WTC11 (cell line): ENCODE data around the gene EIF4G1. TPM values are rescaled to one million over a fixed set of nuclear protein-coding genes. Genes with fewer than 3 reads are reported as not detected.

Experiments
- ATAC-seq: fragments of 200-7000 bp; cut with Tn5 transposase; 2 replicates; pipeline ENCODE4 v1.10.0; 2021; ENCODE audit warnings: mild to moderate bottlenecking, moderate library complexity
- CTCF ChIA-PET: fragments of 300-600 bp; sonication (Branson Sonifier 250); formaldehyde crosslinking; loops from one replicate; lab custom pipeline; 2021; ENCODE audit warnings: antibody characterized with exemption; lab: Charles Lee
- POLR2A ChIA-PET: fragments of 350-600 bp; sonication (Branson Sonifier 250); formaldehyde crosslinking; loops from one replicate; lab custom pipeline; 2021; ENCODE audit warnings: antibody characterized with exemption; lab: Charles Lee
- DNase-seq: peaks from one replicate; pipeline ENCODE4 v3.0.0; 2021; ENCODE audit warnings: low spot score
- H3K27ac Mint-ChIP-seq: 2 replicates; pipeline ENCODE4 v1.8.0; 2021; ENCODE audit warnings: mixed read lengths
- H3K27me3 Mint-ChIP-seq: 2 replicates; pipeline ENCODE4 v1.8.0; 2021; ENCODE audit warnings: low read depth, mild to moderate bottlenecking, moderate library complexity, mixed read lengths
- H3K36me3 Mint-ChIP-seq: 2 replicates; pipeline ENCODE4 v1.8.0; 2021; ENCODE audit warnings: mixed read lengths
- H3K4me1 Mint-ChIP-seq: 2 replicates; pipeline ENCODE4 v1.8.0; 2022; ENCODE audit warnings: mixed read lengths
- H3K4me3 Mint-ChIP-seq: 2 replicates; pipeline ENCODE4 v1.8.0; 2021; ENCODE audit warnings: mild to moderate bottlenecking, moderate library complexity, mixed read lengths
- H3K9me3 Mint-ChIP-seq: 2 replicates; pipeline ENCODE4 v1.8.0; 2021; ENCODE audit warnings: mixed read lengths
- AR ChIP-seq: fragments of 250-450 bp; sonication (Bioruptor Pico); IDR thresholded peaks from 2 replicates; pipeline ENCODE4 v1.9.0; 2021; ENCODE audit warnings: mild to moderate bottlenecking
- ATF1 ChIP-seq: sonication (generic); formaldehyde crosslinking; IDR thresholded peaks from 2 replicates; pipeline ENCODE4 v1.8.1; 2023; ENCODE audit warnings: mild to moderate bottlenecking, moderate library complexity, missing genetic modification reagents
- ATF2 ChIP-seq: sonication (generic); formaldehyde crosslinking; IDR thresholded peaks from 2 replicates; pipeline ENCODE4 v1.8.1; 2022; ENCODE audit warnings: low read depth, missing genetic modification reagents, borderline replicate concordance
- CREM ChIP-seq: sonication (generic); formaldehyde crosslinking; IDR thresholded peaks from 2 replicates; pipeline ENCODE4 v1.8.1; 2022; ENCODE audit warnings: mild to moderate bottlenecking, missing genetic modification reagents, moderate library complexity
- CTCF ChIP-seq: fragments of 200-600 bp; IDR thresholded peaks from 2 replicates; pipeline ENCODE4 v1.8.0; 2022; ENCODE audit warnings: antibody characterized with exemption
- EMX1 ChIP-seq: fragments of 250-450 bp; sonication (Bioruptor Pico); IDR thresholded peaks from 2 replicates; pipeline ENCODE4 v1.8.0; 2021; ENCODE audit warnings: mild to moderate bottlenecking
- FOXJ3 ChIP-seq: sonication (generic); formaldehyde crosslinking; IDR thresholded peaks from 2 replicates; pipeline ENCODE4 v1.9.0; 2021; ENCODE audit warnings: missing genetic modification reagents, mild to moderate bottlenecking, borderline replicate concordance
- FOXK1 ChIP-seq: sonication (generic); formaldehyde crosslinking; IDR thresholded peaks from 2 replicates; pipeline ENCODE4 v1.8.0; 2022; ENCODE audit warnings: mild to moderate bottlenecking, moderate library complexity, missing genetic modification reagents
- GRHL2 ChIP-seq: fragments of 250-450 bp; sonication (Bioruptor Pico); IDR thresholded peaks from 2 replicates; pipeline ENCODE4 v1.8.0; 2022; ENCODE audit warnings: mild to moderate bottlenecking, moderate library complexity; ENCODE audit not compliant: insufficient replicate concordance, severe bottlenecking
- GTF2I ChIP-seq: fragments of 250-450 bp; sonication (Bioruptor Pico); conservative IDR thresholded peaks from 2 replicates; pipeline ENCODE4 v1.4.0; 2021; ENCODE audit warnings: mild to moderate bottlenecking
- HMGXB4 ChIP-seq: sonication (generic); formaldehyde crosslinking; IDR thresholded peaks from 2 replicates; pipeline ENCODE4 v1.8.1; 2023; ENCODE audit warnings: mild to moderate bottlenecking, moderate library complexity, missing genetic modification reagents
- JAZF1 ChIP-seq: fragments of 250-450 bp; sonication (Bioruptor Pico); IDR thresholded peaks from 2 replicates; pipeline ENCODE4 v1.9.0; 2021; ENCODE audit warnings: moderate library complexity, mild to moderate bottlenecking, inconsistent platforms
- JUN ChIP-seq: sonication (generic); formaldehyde crosslinking; IDR thresholded peaks from 2 replicates; pipeline ENCODE4 v1.8.0; 2023; ENCODE audit warnings: mild to moderate bottlenecking, missing genetic modification reagents
- KAT7 ChIP-seq: sonication (generic); formaldehyde crosslinking; IDR thresholded peaks from 2 replicates; pipeline ENCODE4 v1.8.1; 2023; ENCODE audit warnings: missing genetic modification reagents, mild to moderate bottlenecking, borderline replicate concordance
- MYBL2 ChIP-seq: sonication (generic); formaldehyde crosslinking; IDR thresholded peaks from 2 replicates; pipeline ENCODE4 v1.8.1; 2023; ENCODE audit warnings: mild to moderate bottlenecking, moderate library complexity, missing genetic modification reagents
- NFE2L1 ChIP-seq: sonication (generic); formaldehyde crosslinking; IDR thresholded peaks from 2 replicates; pipeline ENCODE4 v1.8.1; 2023; ENCODE audit warnings: missing genetic modification reagents
- SOX15 ChIP-seq: fragments of 250-450 bp; sonication (Bioruptor Pico); IDR thresholded peaks from 2 replicates; pipeline ENCODE4 v1.9.0; 2021; ENCODE audit warnings: mild to moderate bottlenecking
- SP1 ChIP-seq: sonication (generic); formaldehyde crosslinking; conservative IDR thresholded peaks from 2 replicates; pipeline ENCODE4 v1.8.1; 2022; ENCODE audit warnings: missing genetic modification reagents
- TP53 ChIP-seq: sonication (generic); formaldehyde crosslinking; IDR thresholded peaks from 2 replicates; pipeline ENCODE4 v1.8.1; 2023; ENCODE audit warnings: mild to moderate bottlenecking, missing genetic modification reagents
- ZBTB21 ChIP-seq: sonication (generic); formaldehyde crosslinking; IDR thresholded peaks from 2 replicates; pipeline ENCODE4 v1.8.1; 2023; ENCODE audit warnings: mild to moderate bottlenecking, missing genetic modification reagents, borderline replicate concordance
- ZNF138 ChIP-seq: sonication (generic); formaldehyde crosslinking; conservative IDR thresholded peaks from 2 replicates; pipeline ENCODE4 v1.8.1; 2022; ENCODE audit warnings: mild to moderate bottlenecking, moderate library complexity, missing genetic modification reagents
- ZNF416 ChIP-seq: fragments of 250-450 bp; sonication (Bioruptor Pico); IDR thresholded peaks from 2 replicates; pipeline ENCODE4 v1.9.0; 2021; ENCODE audit warnings: mild to moderate bottlenecking, inconsistent platforms
- ZNF423 ChIP-seq: fragments of 250-450 bp; sonication (Bioruptor Pico); IDR thresholded peaks from 2 replicates; pipeline ENCODE4 v2.1.2; 2022; ENCODE audit warnings: mild to moderate bottlenecking, moderate library complexity
- ZNF532 ChIP-seq: fragments of 250-450 bp; sonication (Bioruptor Pico); IDR thresholded peaks from 2 replicates; pipeline ENCODE4 v1.9.0; 2021; ENCODE audit warnings: mild to moderate bottlenecking, borderline replicate concordance
- total RNA-seq: library from RNA; stranded (reverse); gene quantifications from 3 replicates; pipeline ENCODE4 v1.2.3, GENCODE V29; 2021

The EIF4G1 gene
- total RNA-seq, 1 experiment from 2014 or later, result 557 TPM

- DNase-seq, result no peak
- H3K36me3 Mint-ChIP-seq, result peaks cover 15% of the 10 kb centered on the region; the same call in 1 of the 2 replicates
- no peaks in the 10 kb centered on the region for H3K27me3 Mint-ChIP-seq
- no peaks in the 10 kb centered on the region for H3K9me3 Mint-ChIP-seq
- ATAC-seq, result no peak
- H3K4me3 Mint-ChIP-seq, result no peak overlapping the region
- TF ChIP-seq ATF1, result no peak
- no peak for TF ChIP-seq ZNF423 (CRISPR knock-in tag)
- TF ChIP-seq NFE2L1, result no peak
- no peak for TF ChIP-seq GRHL2 (CRISPR knock-in tag)
- no peak for TF ChIP-seq ATF2
- no peak for TF ChIP-seq SP1 (CRISPR knock-in tag)
- TF ChIP-seq TP53 (CRISPR knock-in tag), result no peak
- TF ChIP-seq JUN, result no peak
- TF ChIP-seq CREM (CRISPR knock-in tag), result no peak
- TF ChIP-seq CTCF, result no peak
- no peak for TF ChIP-seq HMGXB4 (CRISPR knock-in tag)
- no peak for TF ChIP-seq MYBL2 (CRISPR knock-in tag)
- no peak for TF ChIP-seq ZNF138 (CRISPR knock-in tag)
- TF ChIP-seq ZNF532 (CRISPR knock-in tag), result no peak
- peaks cover 40% of the 10 kb centered on the region for H3K4me1 Mint-ChIP-seq
- H3K27ac Mint-ChIP-seq, result no peak overlapping the region
- ChIA-PET POLR2A (no interaction called here), CTCF (interaction anchor here (0.7 kb wide), 1 partner anchor 436 kb away, joined by 3 read pairs; no protein-coding TSS in a partner anchor)
Observed at GRCh38 chr3:184341925-184342324, 27.5 kb downstream of the EIF4G1 start.

- no peak for DNase-seq
- CTCF ChIA-PET, result no interaction called here
- no peak for ATAC-seq
- no peaks in the 10 kb centered on the region for H3K9me3 Mint-ChIP-seq
- no peaks in the 10 kb centered on the region for H3K27me3 Mint-ChIP-seq
- H3K36me3 Mint-ChIP-seq, result peaks cover 15% of the 10 kb centered on the region; the same call in 1 of the 2 replicates
- TF ChIP-seq ZBTB21 (CRISPR knock-in tag) (no peak), KAT7 (CRISPR knock-in tag) (no peak), FOXK1 (CRISPR knock-in tag) (no peak), AR (no peak), SOX15 (CRISPR knock-in tag) (no peak), GTF2I (CRISPR knock-in tag) (no peak), JAZF1 (CRISPR knock-in tag) (no peak), EMX1 (CRISPR knock-in tag) (no peak), ZNF416 (no peak), FOXJ3 (no peak)
- no peak overlapping the region for H3K27ac Mint-ChIP-seq
- H3K4me1 Mint-ChIP-seq, result peaks cover 26% of the 10 kb centered on the region
- H3K4me3 Mint-ChIP-seq, result no peak overlapping the region
- POLR2A ChIA-PET, result no interaction called here
Observed at GRCh38 chr3:184343200-184343876, 28.9 kb downstream of the EIF4G1 start.
